ENCODE measurements around the gene CHMP6. TPM values are rescaled to one million over a fixed set of nuclear protein-coding genes. Genes with fewer than 3 reads are reported as not detected.

The CHMP6 gene
- total RNA-seq, 4 donors from 2014 or later = 19.8 to 36.7 (median 26.1) TPM

- intact Hi-C loops (cut with DNase I; ENCODE audit: low total_unique reads) = loop anchor here (10.0 kb wide), 1 partner anchor 105 kb away; no protein-coding TSS in a partner anchor
- DNase-seq (ENCODE audit: low spot score in 2 of 2) = no peak
- TF ChIP-seq CTCF (IDR thresholded peaks at IDR 0.05) (no peak), POLR2A (IDR thresholded peaks at IDR 0.05) (no peak)
- no peak overlapping the region for H3K4me3 ChIP-seq (ENCODE audit: low read depth, poor library complexity, severe bottlenecking)
- 77 to 83% methylated on average over 10 of the region's 10 CpGs for WGBS, 2 donors
Measured at GRCh38 chr17:80969674-80970043, 22.0 kb upstream of the CHMP6 start.

GRCh38 chr17:80970044-80970761 is 21.4 kb upstream of the CHMP6 start:
- DNase-seq (ENCODE audit: low spot score in 2 of 2) = no peak
- 39 to 40% methylated on average over 8 to 15 of the region's 20 CpGs for WGBS, 2 donors
- intact Hi-C loops (cut with DNase I; ENCODE audit: low total_unique reads) = no loop called here
- TF ChIP-seq CTCF (IDR thresholded peaks at IDR 0.05) = no peak
- no peak for TF ChIP-seq POLR2A (IDR thresholded peaks at IDR 0.05)
- no peak overlapping the region for H3K4me3 ChIP-seq (ENCODE audit: low read depth, poor library complexity, severe bottlenecking)

- intact Hi-C loops (cut with DNase I; ENCODE audit: low total_unique reads) = no loop called here
- no peak for TF ChIP-seq CTCF (IDR thresholded peaks at IDR 0.05)
- TF ChIP-seq POLR2A (IDR thresholded peaks at IDR 0.05) = no peak
- H3K4me3 ChIP-seq (ENCODE audit: low read depth, poor library complexity, severe bottlenecking) = no peak overlapping the region
- WGBS, 2 donors = 39 to 44% methylated on average over 24 to 26 of the region's 26 CpGs
- DNase-seq (ENCODE audit: low spot score in 2 of 2) = no peak
Measured at GRCh38 chr17:80970762-80971703, 20.6 kb upstream of the CHMP6 start.

- no peak overlapping the region for H3K4me3 ChIP-seq (ENCODE audit: low read depth, poor library complexity, severe bottlenecking)
- no peak for TF ChIP-seq CTCF (IDR thresholded peaks at IDR 0.05)
- no peak for TF ChIP-seq POLR2A (IDR thresholded peaks at IDR 0.05)
- intact Hi-C loops (cut with DNase I; ENCODE audit: low total_unique reads) = no loop called here
- 63 to 74% methylated on average over 3 to 12 of the region's 13 CpGs for WGBS, 2 donors
- no peak for DNase-seq (ENCODE audit: low spot score in 2 of 2)
Measured at GRCh38 chr17:80971704-80972304, 19.8 kb upstream of the CHMP6 start.

GRCh38 chr17:80976701-80977100 is 14.9 kb upstream of the CHMP6 start:
- no peak for DNase-seq (ENCODE audit: low spot score in 2 of 2)
- intact Hi-C loops (cut with DNase I; ENCODE audit: low total_unique reads) = no loop called here
- no peak for TF ChIP-seq CTCF (IDR thresholded peaks at IDR 0.05)
- TF ChIP-seq POLR2A (IDR thresholded peaks at IDR 0.05) = no peak
- no peak overlapping the region for H3K4me3 ChIP-seq (ENCODE audit: low read depth, poor library complexity, severe bottlenecking)
- WGBS, 2 donors = 89 to 90% methylated on average over 3 of the region's 3 CpGs

Measured in lower leg skin (tissue), 4 donors.